ENCODE data around the gene ATP6V1A.

DNA sequence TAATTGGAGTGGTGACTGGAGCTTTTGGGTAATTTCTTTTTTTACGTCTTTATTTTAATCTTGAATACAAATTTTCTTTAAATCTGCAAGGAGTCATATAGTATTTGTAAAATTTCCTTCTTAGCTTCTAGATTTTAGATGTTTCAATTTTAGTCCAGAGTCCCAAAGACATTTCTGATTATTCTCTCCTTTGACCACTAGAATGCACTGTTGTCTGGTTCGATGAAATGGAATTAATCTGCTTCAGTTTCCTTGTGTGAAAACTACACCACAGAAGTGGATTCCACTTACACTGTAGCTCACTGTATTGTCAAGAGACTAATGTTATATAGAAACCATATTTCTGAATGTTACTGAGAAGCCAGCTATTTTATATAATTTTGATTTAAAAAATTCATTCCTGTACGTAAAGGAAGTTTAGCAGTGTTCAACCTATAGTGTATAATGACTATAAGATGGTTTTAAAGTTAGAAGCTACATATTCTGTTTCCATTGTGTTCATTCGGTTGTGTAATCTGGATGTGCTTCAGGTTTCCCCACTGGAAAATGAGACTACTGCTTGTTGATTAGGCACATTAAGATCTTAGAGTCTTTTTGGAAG, 97.9 kb downstream of the ATP6V1A start:
- no peak for TF ChIP-seq MAX (IDR thresholded peaks at IDR 0.05; ENCODE audit: low read depth, low read length)
- TF ChIP-seq, protein P1, sequence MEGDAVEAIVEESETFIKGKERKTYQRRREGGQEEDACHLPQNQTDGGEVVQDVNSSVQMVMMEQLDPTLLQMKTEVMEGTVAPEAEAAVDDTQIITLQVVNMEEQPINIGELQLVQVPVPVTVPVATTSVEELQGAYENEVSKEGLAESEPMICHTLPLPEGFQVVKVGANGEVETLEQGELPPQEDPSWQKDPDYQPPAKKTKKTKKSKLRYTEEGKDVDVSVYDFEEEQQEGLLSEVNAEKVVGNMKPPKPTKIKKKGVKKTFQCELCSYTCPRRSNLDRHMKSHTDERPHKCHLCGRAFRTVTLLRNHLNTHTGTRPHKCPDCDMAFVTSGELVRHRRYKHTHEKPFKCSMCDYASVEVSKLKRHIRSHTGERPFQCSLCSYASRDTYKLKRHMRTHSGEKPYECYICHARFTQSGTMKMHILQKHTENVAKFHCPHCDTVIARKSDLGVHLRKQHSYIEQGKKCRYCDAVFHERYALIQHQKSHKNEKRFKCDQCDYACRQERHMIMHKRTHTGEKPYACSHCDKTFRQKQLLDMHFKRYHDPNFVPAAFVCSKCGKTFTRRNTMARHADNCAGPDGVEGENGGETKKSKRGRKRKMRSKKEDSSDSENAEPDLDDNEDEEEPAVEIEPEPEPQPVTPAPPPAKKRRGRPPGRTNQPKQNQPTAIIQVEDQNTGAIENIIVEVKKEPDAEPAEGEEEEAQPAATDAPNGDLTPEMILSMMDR (IDR thresholded peaks at IDR 0.05; ENCODE audit: low read depth, low read length), result peak; percentile 49
- no peak for TF ChIP-seq POLR2A (IDR thresholded peaks at IDR 0.05; ENCODE audit: extremely low read depth, insufficient read length)
- TF ChIP-seq MYC (IDR thresholded peaks at IDR 0.05; ENCODE audit: low read depth, low read length), result no peak

Data from NB4 (cell line).